LNCAP (cell line): ENCODE results near the gene ARHGDIA.

Experiments used
- CTCF ChIP-seq: fragments of 450-650 bp; IDR thresholded peaks from 2 replicates; pipeline ENCODE4 v1.5.1; 2017; ENCODE audit warnings: mild to moderate bottlenecking

ARHGDIA gene

GRCh38 chr17:81831563-81831956, 39.6 kb downstream of the ARHGDIA start:
- no peak for TF ChIP-seq CTCF

GRCh38 chr17:81829858-81830257, 41.3 kb downstream of the ARHGDIA start:
- TF ChIP-seq CTCF, result no peak

GRCh38 chr17:81828656-81829055, 42.5 kb downstream of the ARHGDIA start:
- no peak for TF ChIP-seq CTCF

- TF ChIP-seq CTCF, result no peak
These were observed 45.2 kb downstream of the ARHGDIA start for GRCh38 chr17:81825841-81826466.

DNA sequence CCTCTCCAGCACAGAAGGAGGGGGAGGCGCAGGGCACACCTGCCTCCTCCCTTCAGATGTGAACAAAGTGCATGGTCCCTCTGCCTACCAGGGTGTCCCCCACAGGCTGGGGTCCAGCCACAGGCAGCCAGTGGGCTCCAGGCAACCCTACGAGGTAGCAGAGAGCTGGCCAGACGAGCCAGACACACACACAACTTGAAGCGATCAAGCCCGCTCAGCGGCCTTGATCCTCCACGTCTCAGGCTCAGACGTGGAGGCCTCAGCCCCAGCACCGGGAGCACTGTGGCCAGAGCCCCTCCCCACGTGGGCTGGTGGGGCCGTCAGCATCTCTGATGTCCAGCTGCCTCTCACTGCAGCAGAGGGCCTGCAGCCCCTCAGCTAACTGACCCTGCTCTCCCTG, 46.5 kb downstream of the ARHGDIA start:
- no peak for TF ChIP-seq CTCF

GRCh38 chr17:81823820-81824550, 47.2 kb downstream of the ARHGDIA start:
- no peak for TF ChIP-seq CTCF

DNA sequence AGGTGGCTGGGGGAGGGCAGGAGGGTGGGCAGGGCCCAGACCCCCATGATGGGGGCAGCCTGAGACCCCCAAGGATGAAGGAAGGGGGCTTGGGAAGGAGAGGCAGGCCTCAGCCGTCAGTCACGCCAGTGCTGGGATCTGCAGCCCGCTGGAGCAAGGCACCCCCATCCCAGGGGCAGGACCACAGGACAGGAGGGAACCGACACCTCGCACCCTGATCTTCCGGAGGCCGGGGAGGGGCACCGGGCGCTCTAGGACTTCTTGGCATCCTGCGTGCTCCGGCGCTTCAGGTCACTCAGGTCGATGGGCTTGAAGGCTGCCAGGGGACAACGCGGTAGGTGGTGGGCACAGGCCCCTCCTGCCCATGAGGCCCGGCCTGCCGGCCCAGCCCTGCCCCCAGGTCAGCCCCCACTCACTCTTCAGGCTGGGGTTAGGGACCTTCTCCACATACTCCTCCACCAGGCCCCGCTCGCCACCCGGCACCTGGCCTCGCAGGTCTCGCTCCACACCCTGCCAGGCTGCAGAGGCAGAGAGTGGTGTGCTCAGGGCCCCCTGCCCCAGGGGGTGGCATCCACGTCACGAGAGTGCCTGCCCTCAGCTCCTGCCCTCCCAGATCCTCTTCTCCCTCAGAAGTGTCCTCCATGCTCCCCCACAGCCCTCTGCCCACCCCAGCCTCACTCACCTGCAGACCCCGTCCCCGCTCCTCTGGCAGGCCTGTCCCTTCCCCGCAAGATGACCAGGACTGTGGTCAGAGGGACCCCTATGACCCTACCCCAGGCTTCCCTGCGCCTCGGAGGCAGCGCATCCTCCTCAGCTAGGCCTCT, 47.9 kb downstream of the ARHGDIA start:
- TF ChIP-seq CTCF, result no peak
